IMR-90 (cell line): ENCODE data around the gene CPSF4L. TPM values are rescaled to one million over a fixed set of nuclear protein-coding genes. Genes with fewer than 3 reads are reported as not detected.
A peak's percentile ranks its signal among the peaks of the same experiment; 100 is the strongest.

Experiments used
- ATAC-seq: fragments of 200-7000 bp; cut with Tn5 transposase; 2 replicates; pipeline ENCODE4 v1.9.1; 2020; ENCODE audit warnings: low read depth, mild to moderate bottlenecking, moderate library complexity
- BruUV-seq: library from RNA; stranded (reverse); fragments of 400-500 nt; replicated peaks from 2 replicates; lab custom pipeline; 2021; lab: Mats Ljungman, UMichigan
- CTCF ChIA-PET: fragments of 300-600 bp; formaldehyde crosslinking; extraction: SDS; loops from one replicate; lab custom pipeline; 2021; ENCODE audit warnings: antibody characterized with exemption; lab: Yijun Ruan, JAX
- POLR2A ChIA-PET: fragments of 300-600 bp; sonication (Branson Sonifier 250); formaldehyde crosslinking; loops from one replicate; lab custom pipeline; 2022; ENCODE audit warnings: antibody characterized with exemption; ENCODE audit not compliant: unreplicated experiment; lab: Charles Lee
- DNase-seq: peaks from one replicate; pipeline ENCODE4 v3.0.0; 2013
- H2AFZ ChIP-seq: replicated peaks from 2 replicates; pipeline ENCODE3; 2013; ENCODE audit warnings: low read length, mild to moderate bottlenecking; ENCODE audit not compliant: poor library complexity
- H2AK5ac ChIP-seq: 2 replicates; pipeline ENCODE4 v1.6.1; 2013; ENCODE audit warnings: low read depth, low read length, inconsistent platforms
- H2AK9ac ChIP-seq: replicated peaks from 2 replicates; pipeline ENCODE3; 2013; ENCODE audit warnings: mild to moderate bottlenecking, low read depth, low read length, moderate library complexity; ENCODE audit not compliant: poor library complexity
- H2BK120ac ChIP-seq: 2 replicates; pipeline ENCODE4 v1.6.1; 2013; ENCODE audit warnings: low read depth, low read length, inconsistent platforms
- H2BK15ac ChIP-seq: 3 replicates; pipeline ENCODE4 v1.6.1; 2013; ENCODE audit warnings: low read depth, low read length, inconsistent platforms
- H2BK20ac ChIP-seq: 2 replicates; pipeline ENCODE4 v1.6.1; 2013; ENCODE audit warnings: low read depth, mild to moderate bottlenecking, inconsistent platforms, low read length, moderate library complexity
- H2BK5ac ChIP-seq: 2 replicates; pipeline ENCODE4 v1.6.1; 2013; ENCODE audit warnings: mild to moderate bottlenecking, low read depth, low read length, inconsistent platforms; ENCODE audit not compliant: poor library complexity, severe bottlenecking
- H3K14ac ChIP-seq: replicated peaks from 2 replicates; pipeline ENCODE4 v1.6.1; 2013; ENCODE audit warnings: low read depth, low read length, inconsistent platforms
- H3K18ac ChIP-seq: 2 replicates; pipeline ENCODE4 v1.6.1; 2013; ENCODE audit warnings: low read depth, low read length, control low read depth
- H3K23ac ChIP-seq: 2 replicates; pipeline ENCODE4 v1.6.1; 2013; ENCODE audit warnings: low read depth, low read length, inconsistent platforms
- H3K27ac ChIP-seq: 2 replicates; pipeline ENCODE4 v1.5.1; 2013; ENCODE audit warnings: mild to moderate bottlenecking, control low read depth, low read length; ENCODE audit not compliant: insufficient read depth
- H3K27me3 ChIP-seq: 2 replicates; pipeline ENCODE4 v1.6.1; 2013; ENCODE audit warnings: low read length; ENCODE audit not compliant: control insufficient read depth, insufficient read depth
- H3K36me3 ChIP-seq: 2 replicates; pipeline ENCODE4 v1.6.1; 2013; ENCODE audit warnings: low read length, mixed read lengths; ENCODE audit not compliant: control insufficient read depth, insufficient read depth
- H3K4ac ChIP-seq: 2 replicates; pipeline ENCODE4 v1.6.1; 2013; ENCODE audit warnings: low read depth, low read length, inconsistent platforms
- H3K4me1 ChIP-seq: 2 replicates; pipeline ENCODE4 v1.6.1; 2013; ENCODE audit warnings: low read length, mixed read lengths; ENCODE audit not compliant: control insufficient read depth, insufficient read depth
- H3K4me2 ChIP-seq: 2 replicates; pipeline ENCODE4 v1.6.1; 2013; ENCODE audit warnings: low read depth, mild to moderate bottlenecking, control low read depth, low read length, moderate library complexity
- H3K4me3 ChIP-seq: 2 replicates; pipeline ENCODE4 v1.5.1; 2013; ENCODE audit warnings: low read depth, mild to moderate bottlenecking, control low read depth, low read length, moderate library complexity; ENCODE audit not compliant: insufficient read depth
- H3K56ac ChIP-seq: 2 replicates; pipeline ENCODE4 v1.6.1; 2013; ENCODE audit warnings: low read length, inconsistent platforms; ENCODE audit not compliant: insufficient read depth; ENCODE audit errors: extremely low read depth
- H3K79me1 ChIP-seq, 2 experiments: 2 replicates each; pipeline ENCODE4 v1.6.1; 2013; ENCODE audit warnings: low read length in 2 of 2, inconsistent platforms in 1 of 2, low read depth in 1 of 2
- H3K9ac ChIP-seq: 2 replicates; pipeline ENCODE4 v1.6.1; 2013; ENCODE audit warnings: low read depth, low read length, control low read depth
- H3K9me1 ChIP-seq: 2 replicates; pipeline ENCODE4 v1.6.1; 2013; ENCODE audit warnings: low read length, inconsistent platforms; ENCODE audit not compliant: insufficient read depth
- H3K9me3 ChIP-seq: 2 replicates; pipeline ENCODE4 v1.6.1; 2013; ENCODE audit warnings: low read length; ENCODE audit not compliant: control insufficient read depth, insufficient read depth
- H4K20me1 ChIP-seq: 2 replicates; pipeline ENCODE4 v1.6.1; 2013; ENCODE audit warnings: low read length, inconsistent platforms; ENCODE audit not compliant: insufficient read depth
- H4K5ac ChIP-seq: 2 replicates; pipeline ENCODE4 v1.6.1; 2013; ENCODE audit warnings: mild to moderate bottlenecking, low read depth, low read length, control low read depth
- H4K8ac ChIP-seq, 2 experiments: 2 replicates each; pipeline ENCODE4 v1.6.1; 2013; ENCODE audit warnings: low read depth in 2 of 2, low read length in 2 of 2, control low read depth in 1 of 2, inconsistent platforms in 1 of 2
- H4K91ac ChIP-seq: 2 replicates; pipeline ENCODE4 v1.6.1; 2013; ENCODE audit warnings: low read depth, low read length, inconsistent platforms; ENCODE audit not compliant: insufficient read depth
- BHLHE40 ChIP-seq: fragments of 150-350 bp; IDR thresholded peaks from 2 replicates; pipeline ENCODE4 v1.6.1; 2016; ENCODE audit warnings: mild to moderate bottlenecking, low read depth, low read length
- CEBPB ChIP-seq: IDR thresholded peaks from 2 replicates; pipeline ENCODE4 v1.6.1; 2012; ENCODE audit warnings: low read depth, low read length, improper control_type of control experiment
- CHD1 ChIP-seq: IDR thresholded peaks from 2 replicates; pipeline ENCODE4 v1.6.1; 2012; ENCODE audit warnings: low read depth, low read length, improper control_type of control experiment
- MAZ ChIP-seq: IDR thresholded peaks from 2 replicates; pipeline ENCODE4 v1.6.1; 2012; ENCODE audit warnings: low read depth, mild to moderate bottlenecking, low read length, improper control_type of control experiment, moderate library complexity, borderline replicate concordance
- POLR2A ChIP-seq: IDR thresholded peaks from 2 replicates; pipeline ENCODE4 v1.6.1; 2012; ENCODE audit warnings: mild to moderate bottlenecking, low read depth, low read length
- RAD21 ChIP-seq: IDR thresholded peaks from 2 replicates; pipeline ENCODE4 v1.6.1; 2012; ENCODE audit warnings: low read length, improper control_type of control experiment
- SMC3 ChIP-seq: fragments of 150-350 bp; IDR thresholded peaks from 2 replicates; pipeline ENCODE4 v1.6.1; 2016; ENCODE audit warnings: low read depth, mild to moderate bottlenecking, antibody characterized with exemption, low read length, moderate library complexity
- WGBS, 2 experiments: methylation state at CpG; one replicate each; pipeline versions ENCODE4 v1.1.5 to v1.1.7; 2013; ENCODE audit warnings: missing lambda C conversion rate in 2 of 2; ENCODE audit not compliant: insufficient read length in 1 of 2; ENCODE audit errors: extremely low coverage in 2 of 2; 5-methylcytosine and 5-hydroxymethylcytosine counted together
- dilution Hi-C: fragments of 300-500 bp; cut with HindIII; formaldehyde crosslinking; loops from one replicate; pipeline ENCODE4 v1.14.3; 2018; ENCODE audit warnings: low sequenced_read_pairs; ENCODE audit not compliant: unreplicated experiment
- in situ Hi-C: fragments of 300-500 bp; cut with MboI; formaldehyde crosslinking; loops from 3 replicates; pipeline ENCODE4 v1.14.3; 2019; ENCODE audit warnings: low sequenced_read_pairs, inconsistent platforms, mixed read lengths
- intact Hi-C: fragments of 100-400 bp; cut with micrococcal nuclease; formaldehyde crosslinking; loops from 2 replicates; pipeline ENCODE4 v1.10.0; 2022
- polyA plus RNA-seq, 3 experiments: library from polyadenylated mRNA; depleted of rRNA; stranded (reverse); fragments of >200 nt; gene quantifications; 2 replicates each; pipeline ENCODE4 v1.2.3, GENCODE V29; 2012; ENCODE audit warnings: low replicate concordance in 1 of 3
- total RNA-seq: library from RNA; depleted of rRNA; stranded (reverse); fragments of >200 nt; gene quantifications from 2 replicates; pipeline ENCODE4 v1.2.3, GENCODE V29; 2012
- TF ChIP-seq, protein P1 (sequence below): conservative IDR thresholded peaks from 2 replicates; pipeline ENCODE4 v1.5.1; 2012; ENCODE audit warnings: mild to moderate bottlenecking, low read depth, low read length, improper control_type of control experiment
- TF ChIP-seq, protein P2 (sequence below): fragments of 150-350 bp; IDR thresholded peaks from 2 replicates; pipeline ENCODE4 v1.6.1; 2017; ENCODE audit warnings: mild to moderate bottlenecking, antibody characterized with exemption, low read length, low read depth

Gene CPSF4L
- total and polyA plus RNA-seq, 2 of the 4 experiments (the other 2 are of a cell fraction), result not detected

DNA sequence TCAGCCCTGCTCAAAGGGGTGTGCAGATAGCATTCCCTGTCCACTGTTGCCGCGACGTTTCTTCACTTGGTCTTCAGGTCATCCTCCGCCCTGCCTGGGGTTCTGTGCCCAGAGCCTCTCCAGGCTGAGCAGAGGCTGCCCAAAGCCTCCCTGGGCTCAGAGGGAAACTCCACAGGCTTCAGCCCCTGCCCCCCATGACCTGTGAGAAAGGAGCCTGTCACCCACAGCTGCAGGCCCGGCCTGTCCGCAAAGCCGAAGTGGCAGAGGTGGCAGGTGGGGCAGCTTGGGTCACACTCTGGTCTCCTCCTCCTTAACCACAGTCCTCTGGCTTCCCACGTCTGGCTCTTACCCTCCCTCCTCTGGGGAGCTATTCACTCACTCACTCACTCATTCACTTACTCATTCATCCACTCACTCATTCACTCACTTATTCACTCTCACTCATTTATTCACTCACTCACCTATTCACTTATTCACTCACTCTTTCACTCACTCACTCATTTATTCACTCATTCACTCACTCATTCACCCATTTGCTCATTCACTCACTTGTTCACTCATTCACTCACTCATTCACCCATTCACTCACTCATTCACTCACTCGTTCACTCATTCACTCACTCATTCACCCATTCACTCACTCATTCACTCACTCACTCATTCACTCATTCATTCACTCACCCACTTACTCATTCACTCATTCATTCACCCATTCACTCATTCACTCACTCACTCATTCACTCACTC, 7.1 kb upstream of the CPSF4L start:
- H2BK15ac ChIP-seq, result no peak overlapping the region
- ATAC-seq (no peak), DNase-seq (no peak)
- no peak overlapping the region for H2AK9ac ChIP-seq
- no peak overlapping the region for H3K56ac ChIP-seq
- H3K23ac ChIP-seq, result no peak overlapping the region
- no peak overlapping the region for H4K5ac ChIP-seq
- H3K18ac ChIP-seq, result no peak overlapping the region
- H3K4me2 ChIP-seq, result no peak overlapping the region
- H4K20me1 ChIP-seq, result no peaks in the 10 kb centered on the region
- no peaks in the 10 kb centered on the region for H3K36me3 ChIP-seq
- intact Hi-C loops, result no loop called here
- dilution Hi-C loops, result no loop called here
- H4K91ac ChIP-seq, result no peak overlapping the region
- H3K9me1 ChIP-seq, result no peaks in the 10 kb centered on the region
- H2BK120ac ChIP-seq, result no peak overlapping the region
- peak overlapping the region; percentile 17 for H2AFZ ChIP-seq
- H3K4ac ChIP-seq, result no peak overlapping the region
- H3K79me1 ChIP-seq, result no peaks in the 10 kb centered on the region
- ChIA-PET POLR2A (no interaction called here), CTCF (interaction anchor here (0.7 kb wide), 1 partner anchor 42 kb away, joined by 3 read pairs; no protein-coding TSS in a partner anchor)
- no peak overlapping the region for H2BK5ac ChIP-seq
- no peak overlapping the region for H2BK20ac ChIP-seq
- no peaks in the 10 kb centered on the region for H3K4me1 ChIP-seq
- no peaks in the 10 kb centered on the region for H3K27me3 ChIP-seq
- peaks cover 3% of the 10 kb centered on the region for H3K9me3 ChIP-seq
- H3K9ac ChIP-seq, result no peak overlapping the region
- H3K14ac ChIP-seq, result no peak overlapping the region
- H4K8ac ChIP-seq, result no peak overlapping the region
- no peak overlapping the region for H3K4me3 ChIP-seq
- no TSS peak for BruUV-seq
- no peak for TF ChIP-seq MAZ
- no peak for TF ChIP-seq CHD1
- TF ChIP-seq, protein P1, sequence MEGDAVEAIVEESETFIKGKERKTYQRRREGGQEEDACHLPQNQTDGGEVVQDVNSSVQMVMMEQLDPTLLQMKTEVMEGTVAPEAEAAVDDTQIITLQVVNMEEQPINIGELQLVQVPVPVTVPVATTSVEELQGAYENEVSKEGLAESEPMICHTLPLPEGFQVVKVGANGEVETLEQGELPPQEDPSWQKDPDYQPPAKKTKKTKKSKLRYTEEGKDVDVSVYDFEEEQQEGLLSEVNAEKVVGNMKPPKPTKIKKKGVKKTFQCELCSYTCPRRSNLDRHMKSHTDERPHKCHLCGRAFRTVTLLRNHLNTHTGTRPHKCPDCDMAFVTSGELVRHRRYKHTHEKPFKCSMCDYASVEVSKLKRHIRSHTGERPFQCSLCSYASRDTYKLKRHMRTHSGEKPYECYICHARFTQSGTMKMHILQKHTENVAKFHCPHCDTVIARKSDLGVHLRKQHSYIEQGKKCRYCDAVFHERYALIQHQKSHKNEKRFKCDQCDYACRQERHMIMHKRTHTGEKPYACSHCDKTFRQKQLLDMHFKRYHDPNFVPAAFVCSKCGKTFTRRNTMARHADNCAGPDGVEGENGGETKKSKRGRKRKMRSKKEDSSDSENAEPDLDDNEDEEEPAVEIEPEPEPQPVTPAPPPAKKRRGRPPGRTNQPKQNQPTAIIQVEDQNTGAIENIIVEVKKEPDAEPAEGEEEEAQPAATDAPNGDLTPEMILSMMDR, result no peak
- TF ChIP-seq CEBPB, result no peak
- no peak for TF ChIP-seq POLR2A
- no peak for TF ChIP-seq BHLHE40
- TF ChIP-seq RAD21, result no peak
- TF ChIP-seq SMC3, result no peak
- TF ChIP-seq, protein P2, sequence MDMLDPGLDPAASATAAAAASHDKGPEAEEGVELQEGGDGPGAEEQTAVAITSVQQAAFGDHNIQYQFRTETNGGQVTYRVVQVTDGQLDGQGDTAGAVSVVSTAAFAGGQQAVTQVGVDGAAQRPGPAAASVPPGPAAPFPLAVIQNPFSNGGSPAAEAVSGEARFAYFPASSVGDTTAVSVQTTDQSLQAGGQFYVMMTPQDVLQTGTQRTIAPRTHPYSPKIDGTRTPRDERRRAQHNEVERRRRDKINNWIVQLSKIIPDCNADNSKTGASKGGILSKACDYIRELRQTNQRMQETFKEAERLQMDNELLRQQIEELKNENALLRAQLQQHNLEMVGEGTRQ, result no peak
- no peak overlapping the region for H3K27ac ChIP-seq
- in situ Hi-C loops, result loop anchor here (25.0 kb wide), 2 partner anchors 269 to 919 kb away; no protein-coding TSS in a partner anchor
- no peak overlapping the region for H2AK5ac ChIP-seq
- WGBS, 2 experiments, result 87% methylated on average over 8 of the region's 9 CpGs; no CpG with 5 or more reads in 1 of the 2 experiments
